HepG2 (cell line): ENCODE measurements around the gene RRBP1. TPM values are rescaled to one million over a fixed set of nuclear protein-coding genes. Genes with fewer than 3 reads are reported as not detected.

Experiments used
- GPBP1L1 ChIP-seq: sonication (generic); formaldehyde crosslinking; IDR thresholded peaks from 2 replicates; pipeline ENCODE4 v1.5.0; 2020; ENCODE audit warnings: mild to moderate bottlenecking, missing genetic modification reagents
- GTF3A ChIP-seq: sonication (generic); formaldehyde crosslinking; conservative IDR thresholded peaks from 2 replicates; pipeline ENCODE4 v1.4.0; 2020; ENCODE audit warnings: mild to moderate bottlenecking, missing genetic modification reagents
- NFYB ChIP-seq: sonication (generic); formaldehyde crosslinking; IDR thresholded peaks from 2 replicates; pipeline ENCODE4 v1.4.0; 2020; ENCODE audit warnings: missing genetic modification reagents
- RFXANK ChIP-seq: IDR thresholded peaks from 2 replicates; pipeline ENCODE4 v1.6.1; 2016
- SRY ChIP-seq: sonication (generic); formaldehyde crosslinking; IDR thresholded peaks from 2 replicates; pipeline ENCODE4 v1.8.0; 2022; ENCODE audit warnings: mild to moderate bottlenecking, missing genetic modification reagents
- ZBTB37 ChIP-seq: sonication (generic); formaldehyde crosslinking; IDR thresholded peaks from 2 replicates; pipeline ENCODE4 v1.4.0; 2020; ENCODE audit warnings: mild to moderate bottlenecking, missing genetic modification reagents
- ZKSCAN5 ChIP-seq: sonication (generic); formaldehyde crosslinking; IDR thresholded peaks from 2 replicates; pipeline ENCODE4 v1.5.1; 2020; ENCODE audit warnings: mild to moderate bottlenecking, missing genetic modification reagents
- ZNF205 ChIP-seq: IDR thresholded peaks from 2 replicates; pipeline ENCODE4 v1.6.1; 2018; ENCODE audit warnings: missing biosample characterization, missing genetic modification reagents
- ZNF556 ChIP-seq: sonication (generic); formaldehyde crosslinking; IDR thresholded peaks from 2 replicates; pipeline ENCODE4 v1.4.0; 2020; ENCODE audit warnings: mild to moderate bottlenecking, missing genetic modification reagents, borderline replicate concordance
- ZNF672 ChIP-seq: sonication (generic); formaldehyde crosslinking; IDR thresholded peaks from 2 replicates; pipeline ENCODE4 v1.8.1; 2022; ENCODE audit warnings: missing genetic modification reagents
- polyA plus RNA-seq, 8 experiments: library from polyadenylated mRNA; depleted of rRNA in 3 of 8; stranded (reverse) in 7 of 8; unstranded in 1 of 8; fragments of >200 nt; fragmentation: Illumina TruSeq in 4 of 8; extraction: Trizol in 4 of 8; gene quantifications; 2 replicates each; pipeline versions ENCODE4 v1.2.1 to v1.2.3, GENCODE V29; 2011 to 2016; ENCODE audit warnings: low read depth in 4 of 8, missing spikeins in 1 of 8, mixed read lengths in 1 of 8; ENCODE audit not compliant: insufficient read depth in 1 of 8
- total RNA-seq, 5 experiments: library from RNA; depleted of rRNA; stranded (reverse); fragments of >200 nt; fragmentation: Illumina TruSeq; extraction: Trizol; gene quantifications; 2 replicates each; pipeline ENCODE4 v1.2.3, GENCODE V29; 2016; ENCODE audit warnings: low read depth in 1 of 5
- TF ChIP-seq, protein P1 (sequence below), 2 experiments: sonication (generic) in 1 of 2; formaldehyde crosslinking in 1 of 2; IDR thresholded peaks; 2 replicates each; pipeline versions ENCODE4 v1.4.0 to v1.6.1; 2016 to 2020; ENCODE audit warnings: borderline replicate concordance in 1 of 2, low read depth in 1 of 2, mild to moderate bottlenecking in 1 of 2, missing genetic modification reagents in 1 of 2
- TF ChIP-seq, protein P2 (sequence below): sonication (generic); formaldehyde crosslinking; IDR thresholded peaks from 2 replicates; pipeline ENCODE4 v1.4.0; 2020; ENCODE audit warnings: missing genetic modification reagents
- TF ChIP-seq, protein P3 (sequence below): sonication (generic); formaldehyde crosslinking; IDR thresholded peaks from 2 replicates; pipeline ENCODE4 v1.8.0; 2022; ENCODE audit warnings: missing genetic modification reagents, mild to moderate bottlenecking, moderate library complexity, borderline replicate concordance
- TF ChIP-seq, protein P4 (sequence below): sonication (generic); formaldehyde crosslinking; conservative IDR thresholded peaks from 2 replicates; pipeline ENCODE4 v1.5.0; 2020; ENCODE audit warnings: missing genetic modification reagents
- TF ChIP-seq, protein P5 (sequence below): sonication (generic); formaldehyde crosslinking; IDR thresholded peaks from 2 replicates; pipeline ENCODE4 v1.5.0; 2020; ENCODE audit warnings: missing genetic modification reagents

Gene RRBP1
- total and polyA plus RNA-seq, 2 of the 13 experiments (the other 11 are each of a cell fraction or from before 2014, with no cell fraction given): 150 to 222 TPM

DNA sequence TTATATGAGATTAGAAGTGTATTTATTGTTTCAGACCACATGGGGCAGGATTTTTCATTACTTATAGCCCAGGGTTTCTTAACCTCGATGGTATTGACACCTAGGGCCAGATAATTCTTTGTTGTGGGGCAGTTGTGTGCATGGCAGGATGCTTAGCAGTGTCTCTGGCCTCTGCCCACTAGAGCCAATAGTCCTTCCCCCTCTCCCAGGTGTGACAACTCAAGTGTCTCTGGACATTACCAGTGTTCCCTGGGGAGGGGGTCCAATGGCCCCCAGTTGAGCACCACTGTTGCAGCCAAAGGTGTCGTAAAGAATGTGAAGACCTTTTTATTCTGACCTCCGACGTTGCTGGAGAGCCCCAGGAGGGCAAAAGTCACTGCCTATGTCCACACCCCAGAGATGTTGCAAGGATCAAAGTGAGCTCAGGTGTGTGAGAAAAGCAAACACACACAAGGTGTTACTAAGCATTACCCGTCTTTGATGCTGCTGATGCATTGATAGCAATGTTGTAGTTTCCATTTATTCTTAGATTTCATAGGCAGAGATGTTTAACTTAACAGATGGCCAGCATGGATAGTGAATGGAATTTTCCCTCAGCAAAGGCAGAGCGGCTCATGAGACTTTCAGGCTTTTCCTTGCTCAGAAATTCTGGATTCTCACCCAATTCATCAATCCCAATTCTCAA, 39.9 kb upstream of the RRBP1 start (continued):
- TF ChIP-seq, protein P1, sequence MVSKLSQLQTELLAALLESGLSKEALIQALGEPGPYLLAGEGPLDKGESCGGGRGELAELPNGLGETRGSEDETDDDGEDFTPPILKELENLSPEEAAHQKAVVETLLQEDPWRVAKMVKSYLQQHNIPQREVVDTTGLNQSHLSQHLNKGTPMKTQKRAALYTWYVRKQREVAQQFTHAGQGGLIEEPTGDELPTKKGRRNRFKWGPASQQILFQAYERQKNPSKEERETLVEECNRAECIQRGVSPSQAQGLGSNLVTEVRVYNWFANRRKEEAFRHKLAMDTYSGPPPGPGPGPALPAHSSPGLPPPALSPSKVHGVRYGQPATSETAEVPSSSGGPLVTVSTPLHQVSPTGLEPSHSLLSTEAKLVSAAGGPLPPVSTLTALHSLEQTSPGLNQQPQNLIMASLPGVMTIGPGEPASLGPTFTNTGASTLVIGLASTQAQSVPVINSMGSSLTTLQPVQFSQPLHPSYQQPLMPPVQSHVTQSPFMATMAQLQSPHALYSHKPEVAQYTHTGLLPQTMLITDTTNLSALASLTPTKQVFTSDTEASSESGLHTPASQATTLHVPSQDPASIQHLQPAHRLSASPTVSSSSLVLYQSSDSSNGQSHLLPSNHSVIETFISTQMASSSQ (IDR thresholded peaks at IDR 0.05; ENCODE audit: low read depth): peak; percentile 89
- TF ChIP-seq, protein P1 (CRISPR knock-in tag; IDR thresholded peaks at IDR 0.05; ENCODE audit: borderline replicate concordance): peak; percentile 95
- TF ChIP-seq, protein P2, sequence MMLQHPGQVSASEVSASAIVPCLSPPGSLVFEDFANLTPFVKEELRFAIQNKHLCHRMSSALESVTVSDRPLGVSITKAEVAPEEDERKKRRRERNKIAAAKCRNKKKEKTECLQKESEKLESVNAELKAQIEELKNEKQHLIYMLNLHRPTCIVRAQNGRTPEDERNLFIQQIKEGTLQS (CRISPR knock-in tag): peak; percentile 92
- TF ChIP-seq ZNF672 (CRISPR knock-in tag) (no peak; the same call in 1 of the 2 replicates), ZBTB37 (CRISPR knock-in tag) (peak; percentile 90), GPBP1L1 (no peak), ZKSCAN5 (no peak; the same call in 1 of the 2 replicates), ZNF556 (CRISPR knock-in tag) (peak; percentile 63), SRY (no peak; the same call in 1 of the 2 replicates), ZNF205 (CRISPR knock-in tag) (peak; percentile 98), GTF3A (no peak; the same call in 1 of the 2 replicates), RFXANK (CRISPR knock-in tag) (peak; percentile 87), NFYB (CRISPR knock-in tag) (peak; percentile 62)
- TF ChIP-seq, protein P3, sequence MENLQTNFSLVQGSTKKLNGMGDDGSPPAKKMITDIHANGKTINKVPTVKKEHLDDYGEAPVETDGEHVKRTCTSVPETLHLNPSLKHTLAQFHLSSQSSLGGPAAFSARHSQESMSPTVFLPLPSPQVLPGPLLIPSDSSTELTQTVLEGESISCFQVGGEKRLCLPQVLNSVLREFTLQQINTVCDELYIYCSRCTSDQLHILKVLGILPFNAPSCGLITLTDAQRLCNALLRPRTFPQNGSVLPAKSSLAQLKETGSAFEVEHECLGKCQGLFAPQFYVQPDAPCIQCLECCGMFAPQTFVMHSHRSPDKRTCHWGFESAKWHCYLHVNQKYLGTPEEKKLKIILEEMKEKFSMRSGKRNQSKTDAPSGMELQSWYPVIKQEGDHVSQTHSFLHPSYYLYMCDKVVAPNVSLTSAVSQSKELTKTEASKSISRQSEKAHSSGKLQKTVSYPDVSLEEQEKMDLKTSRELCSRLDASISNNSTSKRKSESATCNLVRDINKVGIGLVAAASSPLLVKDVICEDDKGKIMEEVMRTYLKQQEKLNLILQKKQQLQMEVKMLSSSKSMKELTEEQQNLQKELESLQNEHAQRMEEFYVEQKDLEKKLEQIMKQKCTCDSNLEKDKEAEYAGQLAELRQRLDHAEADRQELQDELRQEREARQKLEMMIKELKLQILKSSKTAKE (CRISPR knock-in tag): peak; percentile 96
- TF ChIP-seq, protein P4, sequence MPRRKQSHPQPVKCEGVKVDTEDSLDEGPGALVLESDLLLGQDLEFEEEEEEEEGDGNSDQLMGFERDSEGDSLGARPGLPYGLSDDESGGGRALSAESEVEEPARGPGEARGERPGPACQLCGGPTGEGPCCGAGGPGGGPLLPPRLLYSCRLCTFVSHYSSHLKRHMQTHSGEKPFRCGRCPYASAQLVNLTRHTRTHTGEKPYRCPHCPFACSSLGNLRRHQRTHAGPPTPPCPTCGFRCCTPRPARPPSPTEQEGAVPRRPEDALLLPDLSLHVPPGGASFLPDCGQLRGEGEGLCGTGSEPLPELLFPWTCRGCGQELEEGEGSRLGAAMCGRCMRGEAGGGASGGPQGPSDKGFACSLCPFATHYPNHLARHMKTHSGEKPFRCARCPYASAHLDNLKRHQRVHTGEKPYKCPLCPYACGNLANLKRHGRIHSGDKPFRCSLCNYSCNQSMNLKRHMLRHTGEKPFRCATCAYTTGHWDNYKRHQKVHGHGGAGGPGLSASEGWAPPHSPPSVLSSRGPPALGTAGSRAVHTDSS (CRISPR knock-in tag): no peak; the same call in none of the 2 replicates
- TF ChIP-seq, protein P5, sequence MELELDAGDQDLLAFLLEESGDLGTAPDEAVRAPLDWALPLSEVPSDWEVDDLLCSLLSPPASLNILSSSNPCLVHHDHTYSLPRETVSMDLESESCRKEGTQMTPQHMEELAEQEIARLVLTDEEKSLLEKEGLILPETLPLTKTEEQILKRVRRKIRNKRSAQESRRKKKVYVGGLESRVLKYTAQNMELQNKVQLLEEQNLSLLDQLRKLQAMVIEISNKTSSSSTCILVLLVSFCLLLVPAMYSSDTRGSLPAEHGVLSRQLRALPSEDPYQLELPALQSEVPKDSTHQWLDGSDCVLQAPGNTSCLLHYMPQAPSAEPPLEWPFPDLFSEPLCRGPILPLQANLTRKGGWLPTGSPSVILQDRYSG: peak; percentile 83; the same call in 1 of the 2 replicates
